Measurements from ENCODE around the gene UTS2. TPM values are rescaled to one million over a fixed set of nuclear protein-coding genes. Genes with fewer than 3 reads are reported as not detected.

The UTS2 gene
- total and polyA plus RNA-seq, 2 of the 8 experiments (the other 6 are each of a cell fraction or from before 2014, with no cell fraction given), result not detected

GRCh38 chr1:7850786-7851185 is 2.1 kb downstream of the UTS2 start:
- POLR2A ChIA-PET (ENCODE audit: partially characterized antibody), result interaction anchor here (0.7 kb wide), 1 partner anchor 172 kb away, joined by 3 read pairs; no protein-coding TSS in a partner anchor
- Histone ChIP-seq H3K79me2 (ENCODE audit: control insufficient read depth in 1 of 2, insufficient read depth in 2 of 2, low read length in 2 of 2) (no peaks in the 10 kb centered on the region), H4K91ac (replicated peaks; ENCODE audit: insufficient read length, low read length) (no peak overlapping the region), H4K5ac (ENCODE audit: insufficient read length, low read depth, low read length) (no peak overlapping the region), H3K79me1 (ENCODE audit: low read depth, low read length) (no peaks in the 10 kb centered on the region), H3K36me3 (ENCODE audit: control insufficient read depth in 2 of 4, insufficient read depth in 4 of 4, low read length in 3 of 4) (no peaks in the 10 kb centered on the region), H3K18ac (ENCODE audit: extremely low read depth, low read length) (no peak overlapping the region), H4K20me1 (replicated peaks in 1 of 2; ENCODE audit: control insufficient read depth in 1 of 2, insufficient read depth in 2 of 2, low read length in 2 of 2) (no peaks in the 10 kb centered on the region), H3K4me3 (ENCODE audit: extremely low read depth in 1 of 4, insufficient read depth in 2 of 4, low read depth in 3 of 4, low read length in 4 of 4) (no peak overlapping the region), H3K14ac (ENCODE audit: insufficient read length) (no peak overlapping the region), H2BK120ac (replicated peaks; ENCODE audit: low read depth, low read length) (no peak overlapping the region), H3K9me3 (ENCODE audit: insufficient read depth in 2 of 2, low read depth in 1 of 2, low read length in 1 of 2) (no peaks in the 10 kb centered on the region), H2AFZ (ENCODE audit: low read length) (no peak overlapping the region), H2BK12ac (ENCODE audit: low read depth, low read length) (no peak overlapping the region), H3K56ac (replicated peaks; ENCODE audit: insufficient read length, low read depth, low read length) (no peak overlapping the region), H3K23me2 (ENCODE audit: low read depth, low read length) (no peaks in the 10 kb centered on the region), H3K27me3 (replicated peaks in 1 of 4; ENCODE audit: control insufficient read depth in 3 of 4, extremely low read depth in 1 of 4, insufficient read depth in 3 of 4, low read length in 3 of 4) (no peaks in the 10 kb centered on the region), H3K23ac (ENCODE audit: insufficient read length) (no peak overlapping the region), H3K4me2 (ENCODE audit: insufficient read depth in 1 of 2, low read depth in 2 of 2, low read length in 2 of 2) (no peak overlapping the region), H3K9ac (replicated peaks in 1 of 4; ENCODE audit: extremely low read depth in 1 of 4, low read depth in 3 of 4, low read length in 3 of 4) (no peak overlapping the region), H2AK5ac (ENCODE audit: low read depth, low read length) (no peak overlapping the region), H3K4me1 (replicated peaks in 1 of 4; ENCODE audit: control insufficient read depth in 3 of 4, insufficient read depth in 4 of 4, low read length in 3 of 4) (no peaks in the 10 kb centered on the region; a peak in 1 of 7 replicates), H3K27ac (ENCODE audit: low read depth, low read length) (no peak overlapping the region), H3K4ac (replicated peaks; ENCODE audit: insufficient read length, low read depth, low read length) (no peak overlapping the region), H2BK5ac (ENCODE audit: low read depth, low read length) (no peak overlapping the region), H4K8ac (ENCODE audit: extremely low read depth, insufficient read depth, low read length) (no peak overlapping the region), H2BK15ac (ENCODE audit: low read length) (no peak overlapping the region), H2BK20ac (ENCODE audit: low read length) (no peak overlapping the region)
- FAIRE-seq (no peak), DNase-seq (ENCODE audit: low read depth in 1 of 2, low spot score in 2 of 2) (no peak)
- TF ChIP-seq SIRT6 (IDR thresholded peaks at IDR 0.05; ENCODE audit: low read length), result no peak
- 89% methylated on average over 15 of the region's 15 CpGs; no CpG with 5 or more reads in 1 of the 2 experiments for WGBS, 2 experiments (ENCODE audit: extremely low coverage in 1 of 2, insufficient coverage in 1 of 2, insufficient read length in 1 of 2, insufficient replicate concordance in 2 of 2, low coverage in 1 of 2, low lambda C conversion rate in 2 of 2, missing lambda C conversion rate in 1 of 2)
- CTCF ChIA-PET (ENCODE audit: partially characterized antibody), result interaction anchor here (0.8 to 1.1 kb wide), 3 partner anchors 13 to 183 kb away, joined by 3 to 5 read pairs (median 3); no protein-coding TSS in a partner anchor
